Activated CD4-positive, alpha-beta memory T cell treated with anti-CD3 and anti-CD28 coated beads, Interleukin-2, amount 10 ng/mL, durations not matched to agents 7 days and 5 days (primary cell): Measurements from ENCODE around the gene NINJ1. TPM values are rescaled to one million over a fixed set of nuclear protein-coding genes. Genes with fewer than 3 reads are reported as not detected.
A peak's percentile ranks its signal among the peaks of the same experiment; 100 is the strongest.

Experiments
- CTCF ChIA-PET: fragments of 350-600 bp; sonication (Branson Sonifier 250); formaldehyde crosslinking; loops from one replicate; lab custom pipeline; 2021; ENCODE audit warnings: antibody characterized with exemption, inconsistent platforms; lab: Charles Lee
- POLR2A ChIA-PET: fragments of 350-600 bp; sonication (Branson Sonifier 250); formaldehyde crosslinking; loops from one replicate; lab custom pipeline; 2021; ENCODE audit warnings: antibody characterized with exemption; lab: Charles Lee
- DNase-seq: peaks from one replicate; pipeline ENCODE4 v3.0.0-alpha.2; 2020
- H3K27ac Mint-ChIP-seq: one replicate; pipeline ENCODE4 v1.8.0; 2021; ENCODE audit warnings: mild to moderate bottlenecking, mixed read lengths
- H3K27me3 Mint-ChIP-seq: one replicate; pipeline ENCODE4 v1.8.0; 2021; ENCODE audit warnings: mixed read lengths
- H3K36me3 Mint-ChIP-seq: one replicate; pipeline ENCODE4 v1.8.0; 2021; ENCODE audit warnings: low read depth, mixed read lengths
- H3K4me1 Mint-ChIP-seq: one replicate; pipeline ENCODE4 v1.8.0; 2021; ENCODE audit warnings: mixed read lengths
- H3K4me3 Mint-ChIP-seq: one replicate; pipeline ENCODE4 v1.8.0; 2021; ENCODE audit warnings: mild to moderate bottlenecking, mixed read lengths
- H3K9me3 Mint-ChIP-seq: one replicate; pipeline ENCODE4 v1.8.0; 2021; ENCODE audit warnings: mixed read lengths
- total RNA-seq, 2 experiments: library from RNA; stranded (reverse); gene quantifications; one replicate each; pipeline ENCODE4 v1.2.3, GENCODE V29; 2021

Gene NINJ1
- total RNA-seq, result 10 to 100 TPM; 36.9 to 37.4 TPM

GRCh38 chr9:93134015-93134739 is at the start of gene NINJ1:
TSS of gene NINJ1 (minus strand) at chr9:93134251. CDS start at chr9:93134217, 34 bp downstream.
- no peaks in the 10 kb centered on the region for H3K27me3 Mint-ChIP-seq
- CTCF ChIA-PET, result interaction anchor here (0.9 to 1.3 kb wide), 3 partner anchors 25 to 69 kb away, joined by 3 to 12 read pairs (median 5); no protein-coding TSS in a partner anchor
- H3K4me1 Mint-ChIP-seq, result peaks cover 54% of the 10 kb centered on the region
- H3K4me3 Mint-ChIP-seq, result peak within 1 kb of the TSS; percentile 84
- POLR2A ChIA-PET, result interaction anchor here (0.6 to 2.0 kb wide), 18 partner anchors 9 to 809 kb away, joined by 3 to 20 read pairs (median 4); partner anchors contain the start of genes CARD19, CENPP and FAM120AOS
- peak; percentile 77 for DNase-seq
- peaks cover 6% of the 10 kb centered on the region for H3K36me3 Mint-ChIP-seq
- H3K9me3 Mint-ChIP-seq, result peaks cover 3% of the 10 kb centered on the region
- H3K27ac Mint-ChIP-seq, result peak within 1 kb of the TSS; percentile 73

DNA sequence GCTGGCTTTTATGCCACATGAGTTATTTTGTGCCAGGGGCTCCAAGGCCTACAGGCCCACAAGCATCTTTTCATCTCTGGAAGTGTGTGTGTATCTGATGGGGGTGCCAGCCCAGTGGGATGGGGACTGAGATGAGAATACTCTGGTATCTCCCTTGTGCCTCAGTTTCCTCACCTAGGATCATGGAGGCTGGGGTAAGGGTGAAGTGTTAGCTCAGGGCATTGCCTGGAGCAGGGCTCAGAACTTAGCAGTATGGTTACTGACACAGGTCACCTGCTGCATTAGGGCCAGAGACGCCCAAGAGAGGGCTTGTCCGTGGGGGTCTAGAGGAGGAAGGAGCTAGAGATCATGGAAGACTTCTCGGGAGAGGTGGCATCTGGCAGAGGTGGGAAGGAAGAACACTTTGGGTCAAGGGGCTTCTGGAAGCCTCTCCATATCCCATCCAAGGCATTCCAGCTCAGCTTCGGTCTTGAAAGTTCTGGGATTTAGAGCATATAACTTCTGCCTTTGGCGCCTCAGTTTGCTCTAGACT is 49.1 kb upstream of the NINJ1 start:
- Mint-ChIP-seq H3K27me3 (peaks cover 53% of the 10 kb centered on the region), H3K4me1 (peaks cover 8% of the 10 kb centered on the region), H3K4me3 (peak overlapping the region; percentile 45), H3K27ac (no peak overlapping the region), H3K36me3 (no peaks in the 10 kb centered on the region), H3K9me3 (no peaks in the 10 kb centered on the region)
- DNase-seq, result no peak
- CTCF ChIA-PET, result no interaction called here
- POLR2A ChIA-PET, result no interaction called here

DNA sequence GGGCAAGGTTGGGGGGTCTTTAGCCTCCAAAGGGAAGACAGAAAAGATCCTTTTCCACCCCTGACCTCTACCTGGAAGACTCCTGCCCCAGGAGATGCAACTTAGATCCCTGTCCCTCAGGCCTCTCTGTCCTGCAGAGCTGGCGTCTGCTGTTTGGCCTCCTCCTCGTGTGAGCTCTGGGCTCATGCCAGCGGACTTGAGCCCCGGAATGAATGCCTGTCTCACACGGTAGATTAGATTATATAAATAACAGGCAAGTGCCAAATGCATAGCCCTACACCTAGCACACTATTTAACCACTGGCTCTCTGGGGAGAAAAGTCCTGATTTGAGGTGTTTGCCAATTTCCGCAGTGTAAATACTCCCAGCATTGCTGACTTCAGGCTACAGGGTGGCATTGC is 48.5 kb upstream of the NINJ1 start:
- POLR2A ChIA-PET, result no interaction called here
- CTCF ChIA-PET, result no interaction called here
- Mint-ChIP-seq H3K27me3 (peaks cover 50% of the 10 kb centered on the region), H3K4me3 (no peak overlapping the region), H3K36me3 (no peaks in the 10 kb centered on the region), H3K9me3 (no peaks in the 10 kb centered on the region), H3K27ac (no peak overlapping the region), H3K4me1 (peaks cover 8% of the 10 kb centered on the region)
- no peak for DNase-seq

DNA sequence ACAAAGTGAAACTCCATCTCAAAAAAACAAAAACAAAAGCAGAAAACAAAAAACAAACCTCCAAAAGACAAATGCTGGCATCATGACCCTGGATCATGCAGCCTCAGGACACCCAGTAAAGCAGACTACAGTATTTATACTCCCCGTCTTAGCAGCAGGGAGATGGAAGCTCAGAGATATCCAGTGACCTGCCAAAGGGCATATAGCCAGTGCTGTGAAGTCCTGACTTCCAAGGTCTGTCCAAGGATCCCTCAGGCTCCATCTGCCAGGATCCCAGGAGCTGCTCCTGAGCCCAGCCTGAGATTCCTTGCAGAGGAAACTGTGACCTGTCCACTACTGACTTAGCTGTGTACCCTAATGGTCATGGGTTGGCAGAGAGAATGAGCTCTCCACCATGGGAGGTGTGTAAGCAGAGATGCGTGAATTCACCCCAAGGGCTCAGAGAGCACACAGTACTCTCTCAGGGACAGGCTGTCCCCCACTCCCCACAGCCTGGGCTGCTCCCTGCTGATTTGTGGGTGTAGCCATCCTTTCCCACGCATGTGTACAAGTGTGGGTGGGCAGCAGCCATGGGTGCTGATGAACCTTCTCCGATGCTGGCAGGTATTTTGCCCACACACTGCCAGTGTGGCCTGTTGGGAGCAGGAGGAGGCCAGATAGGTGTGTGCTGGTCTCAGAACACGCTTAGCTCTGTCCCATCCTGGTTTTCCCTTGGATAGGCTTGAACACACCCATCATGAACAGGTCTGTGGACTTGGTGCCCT is 47.8 kb upstream of the NINJ1 start:
- no peak for DNase-seq
- Mint-ChIP-seq H3K27me3 (peaks cover 44% of the 10 kb centered on the region), H3K9me3 (no peaks in the 10 kb centered on the region), H3K4me3 (no peak overlapping the region), H3K27ac (no peak overlapping the region), H3K4me1 (peaks cover 8% of the 10 kb centered on the region), H3K36me3 (no peaks in the 10 kb centered on the region)
- ChIA-PET POLR2A (no interaction called here), CTCF (no interaction called here)

GRCh38 chr9:93180938-93181337 is 46.9 kb upstream of the NINJ1 start:
- ChIA-PET POLR2A (no interaction called here), CTCF (no interaction called here)
- Mint-ChIP-seq H3K4me3 (no peak overlapping the region), H3K27me3 (peaks cover 36% of the 10 kb centered on the region), H3K36me3 (no peaks in the 10 kb centered on the region), H3K27ac (no peak overlapping the region), H3K9me3 (no peaks in the 10 kb centered on the region), H3K4me1 (peaks cover 8% of the 10 kb centered on the region)
- DNase-seq, result no peak

- Mint-ChIP-seq H3K36me3 (no peaks in the 10 kb centered on the region), H3K4me3 (no peak overlapping the region), H3K27ac (no peak overlapping the region), H3K4me1 (peaks cover 6% of the 10 kb centered on the region), H3K9me3 (no peaks in the 10 kb centered on the region), H3K27me3 (peaks cover 29% of the 10 kb centered on the region)
- ChIA-PET CTCF (no interaction called here), POLR2A (no interaction called here)
- no peak for DNase-seq
Measured at GRCh38 chr9:93178851-93179786, 45.1 kb upstream of the NINJ1 start.

- DNase-seq, result no peak
- CTCF ChIA-PET, result no interaction called here
- no peaks in the 10 kb centered on the region for H3K36me3 Mint-ChIP-seq
- H3K9me3 Mint-ChIP-seq, result no peaks in the 10 kb centered on the region
- POLR2A ChIA-PET, result no interaction called here
- no peak overlapping the region for H3K4me3 Mint-ChIP-seq
- peaks cover 18% of the 10 kb centered on the region for H3K27me3 Mint-ChIP-seq
- H3K27ac Mint-ChIP-seq, result no peak overlapping the region
- peaks cover 5% of the 10 kb centered on the region for H3K4me1 Mint-ChIP-seq
Measured at GRCh38 chr9:93177676-93178075, 43.6 kb upstream of the NINJ1 start.

GRCh38 chr9:93174976-93175375 is 40.9 kb upstream of the NINJ1 start:
- DNase-seq, result no peak
- POLR2A ChIA-PET, result no interaction called here
- Mint-ChIP-seq H3K27ac (no peak overlapping the region), H3K4me1 (peaks cover 5% of the 10 kb centered on the region), H3K9me3 (no peaks in the 10 kb centered on the region), H3K36me3 (no peaks in the 10 kb centered on the region), H3K27me3 (peaks cover 4% of the 10 kb centered on the region), H3K4me3 (no peak overlapping the region)
- CTCF ChIA-PET, result interaction anchor here (0.8 kb wide), 1 partner anchor 13 kb away, joined by 3 read pairs; no protein-coding TSS in a partner anchor

DNA sequence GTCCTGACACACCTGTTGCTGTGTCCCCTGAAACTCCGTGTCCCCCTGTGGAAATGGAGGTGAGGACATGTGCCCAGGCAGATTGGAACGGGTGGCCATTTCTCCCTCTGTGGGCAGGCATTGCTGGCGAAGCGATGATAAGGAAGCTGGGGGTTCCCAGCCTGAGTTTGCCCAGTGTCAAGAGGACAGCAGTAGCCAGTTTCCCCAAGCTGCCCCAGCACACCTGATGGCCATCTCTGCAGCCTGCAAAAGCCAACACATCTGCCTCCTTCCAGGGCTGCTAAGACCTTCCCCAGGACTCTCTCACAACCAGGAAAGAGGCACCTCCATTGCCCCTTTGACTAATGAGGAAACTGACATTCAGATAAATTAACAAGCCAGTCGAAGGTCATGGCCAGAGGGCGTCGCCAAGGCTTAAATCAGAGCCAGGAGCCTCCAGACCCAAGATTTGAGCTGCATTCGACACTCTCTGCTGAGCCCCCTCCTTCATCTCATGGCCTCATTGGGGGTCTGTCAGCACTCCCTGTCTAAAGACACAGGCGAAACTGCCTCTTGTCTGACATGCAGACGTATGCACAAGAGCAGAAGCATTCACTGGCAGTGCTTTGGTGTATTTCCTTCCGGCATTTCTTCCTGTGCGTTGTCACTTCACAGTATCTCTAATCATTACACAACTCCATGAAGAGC is 39.5 kb upstream of the NINJ1 start:
- H3K9me3 Mint-ChIP-seq, result no peaks in the 10 kb centered on the region
- H3K36me3 Mint-ChIP-seq, result no peaks in the 10 kb centered on the region
- no peak overlapping the region for H3K27ac Mint-ChIP-seq
- peaks cover 5% of the 10 kb centered on the region for H3K4me1 Mint-ChIP-seq
- peaks cover 4% of the 10 kb centered on the region for H3K27me3 Mint-ChIP-seq
- POLR2A ChIA-PET, result no interaction called here
- H3K4me3 Mint-ChIP-seq, result no peak overlapping the region
- CTCF ChIA-PET, result no interaction called here
- DNase-seq, result no peak

GRCh38 chr9:93172666-93173364 is 38.8 kb upstream of the NINJ1 start:
- no peaks in the 10 kb centered on the region for H3K36me3 Mint-ChIP-seq
- H3K4me1 Mint-ChIP-seq, result peaks cover 5% of the 10 kb centered on the region
- DNase-seq, result no peak
- no peak overlapping the region for H3K27ac Mint-ChIP-seq
- H3K27me3 Mint-ChIP-seq, result peaks cover 4% of the 10 kb centered on the region
- H3K4me3 Mint-ChIP-seq, result no peak overlapping the region
- ChIA-PET CTCF (no interaction called here), POLR2A (no interaction called here)
- no peaks in the 10 kb centered on the region for H3K9me3 Mint-ChIP-seq

DNA sequence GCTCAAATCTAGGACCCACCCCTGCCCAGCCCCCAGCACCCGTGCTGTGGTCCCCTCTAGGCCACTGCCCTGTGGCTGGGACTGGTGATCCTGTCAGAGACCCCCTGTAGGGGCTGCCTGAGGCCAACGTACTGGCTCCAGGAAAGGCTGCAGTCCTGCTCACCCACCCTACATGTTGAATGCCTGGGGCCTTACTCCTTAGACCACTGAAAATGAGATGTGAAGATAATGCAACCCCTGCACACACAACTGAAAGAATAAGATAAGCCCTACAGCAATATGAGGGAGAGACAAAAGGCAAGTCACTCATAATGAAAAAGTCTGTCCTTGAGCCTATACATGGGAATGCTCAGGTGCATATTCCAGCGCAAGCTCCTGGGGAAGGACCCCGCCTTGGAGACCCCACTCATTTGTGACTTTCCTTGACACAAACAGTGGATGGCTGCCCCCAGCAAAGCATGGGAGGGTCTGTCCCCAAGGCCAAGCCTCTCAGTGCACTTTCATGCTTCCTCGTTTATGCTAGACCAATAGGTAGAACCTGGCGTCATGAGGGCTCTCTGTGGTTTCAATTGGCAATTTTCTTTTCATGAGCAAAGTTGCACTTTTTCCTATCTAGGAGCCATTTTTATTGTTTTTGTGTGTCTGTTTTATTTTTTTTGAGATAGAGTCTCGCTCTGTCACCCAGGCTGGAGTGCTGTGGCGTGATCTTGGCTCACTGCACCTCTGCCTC is 37.4 kb upstream of the NINJ1 start:
- no peak for DNase-seq
- Mint-ChIP-seq H3K27ac (no peak overlapping the region), H3K4me3 (no peak overlapping the region), H3K9me3 (no peaks in the 10 kb centered on the region), H3K4me1 (peaks cover 5% of the 10 kb centered on the region), H3K27me3 (peaks cover 4% of the 10 kb centered on the region), H3K36me3 (no peaks in the 10 kb centered on the region)
- CTCF ChIA-PET, result no interaction called here
- POLR2A ChIA-PET, result no interaction called here
